Hepatocyte (in vitro differentiated cells): Measurements from ENCODE around the gene AP1G2.

Source experiments
- CTCF ChIP-seq: fragments of 200-600 bp; sonication (generic); IDR thresholded peaks from 2 replicates; pipeline ENCODE4 v1.5.1; 2016; ENCODE audit warnings: antibody characterized with exemption, mild to moderate bottlenecking; ENCODE audit not compliant: poor library complexity
- EZH2 ChIP-seq: fragments of 200-600 bp; sonication (generic); IDR thresholded peaks from 2 replicates; pipeline ENCODE4 v1.6.1; 2016; ENCODE audit warnings: antibody characterized with exemption, mild to moderate bottlenecking, borderline replicate concordance

DNA sequence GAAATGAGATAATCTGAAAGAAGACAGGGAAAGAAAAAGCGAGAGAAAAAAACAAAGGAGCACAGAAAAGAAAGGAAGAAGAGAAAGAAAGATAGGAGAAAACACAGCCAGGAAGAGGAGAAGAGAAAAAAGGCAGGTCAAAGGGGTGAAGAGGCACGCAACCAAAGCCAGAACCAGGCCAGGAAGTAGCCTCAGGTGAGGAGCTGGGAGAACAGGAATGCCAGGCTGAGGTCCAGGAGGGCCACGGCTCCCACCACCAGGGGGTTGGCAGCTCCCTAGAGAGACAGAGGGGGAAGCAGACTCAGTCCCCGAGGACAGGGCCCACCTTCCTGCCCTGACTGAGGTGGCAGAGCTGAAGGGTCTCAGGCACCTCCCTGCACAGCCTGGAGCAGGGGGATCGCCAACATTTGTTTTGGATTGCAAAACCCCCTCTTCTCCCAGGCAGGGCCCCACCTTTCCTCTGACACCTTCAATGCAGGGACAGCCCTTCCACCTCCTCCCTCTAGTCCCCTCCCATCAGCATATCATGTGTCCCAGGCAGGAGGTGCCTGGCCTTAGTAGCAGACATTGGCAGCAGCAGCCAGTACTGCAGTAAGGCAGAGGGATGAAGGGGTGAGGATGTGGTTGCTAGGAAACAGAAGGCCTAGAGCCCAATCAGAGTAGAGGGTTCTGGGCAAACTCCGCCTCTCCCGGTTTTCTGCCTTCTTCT lies 2.0 kb upstream of the AP1G2 start:
- TF ChIP-seq CTCF: no peak
- TF ChIP-seq EZH2: no peak
